Measurements from ENCODE around the gene PNLIPRP1. TPM values are rescaled to one million over a fixed set of nuclear protein-coding genes. Genes with fewer than 3 reads are reported as not detected.

Gene PNLIPRP1
- total RNA-seq, 1 experiment from 2014 or later = 1.6 TPM

GRCh38 chr10:116656044-116656443 lies 65.3 kb downstream of the PNLIPRP1 start:
- Histone ChIP-seq H3K9me3 (ENCODE audit: control insufficient read depth in 1 of 2, insufficient read depth in 1 of 2, low read depth in 1 of 2, low read length in 2 of 2) (no peaks in the 10 kb centered on the region), H3K79me2 (ENCODE audit: insufficient read depth, low read length) (no peaks in the 10 kb centered on the region), H3K4me1 (ENCODE audit: control insufficient read depth in 1 of 2, insufficient read depth in 2 of 2, low read length in 2 of 2) (no peaks in the 10 kb centered on the region), H3K27me3 (ENCODE audit: insufficient read depth, low read length) (0 out of 2 replicates have a peak, but pooled peaks cover 12% of the 10 kb centered on the region), H3K4me2 (ENCODE audit: low read length) (no peak overlapping the region), H3K9me2 (ENCODE audit: insufficient read depth) (no peaks in the 10 kb centered on the region), H3K9ac (ENCODE audit: low read length) (no peak overlapping the region), H3K36me3 (ENCODE audit: control insufficient read depth in 1 of 2, insufficient read depth in 2 of 2, low read length in 2 of 2) (no peaks in the 10 kb centered on the region), H3K27ac (ENCODE audit: low read depth, low read length) (no peak overlapping the region), H4K20me1 (ENCODE audit: insufficient read depth) (no peaks in the 10 kb centered on the region), H2AFZ (ENCODE audit: low read depth, low read length, poor library complexity, severe bottlenecking) (no peak overlapping the region), H3K4me3 (replicated peaks in 1 of 2; ENCODE audit: low read depth in 1 of 2, low read length in 2 of 2) (no peak overlapping the region)
- DNase-seq (ENCODE audit: low read depth, low spot score) (no peak), ATAC-seq (no peak)
- ChIA-PET POLR2A (no interaction called here), RAD21 (ENCODE audit: low non-redundant PET in 1 of 2, low total read pairs in 2 of 2, uncharacterized antibody in 2 of 2, unreplicated experiment in 2 of 2) (no interaction called here), CTCF (no interaction called here)
- TF ChIP-seq ZBTB33 (IDR thresholded peaks at IDR 0.05; ENCODE audit: extremely low read depth, insufficient replicate concordance, low read length) = no peak
- no peak for TF ChIP-seq YY1 (IDR thresholded peaks at IDR 0.05; ENCODE audit: extremely low read depth, insufficient replicate concordance, low read depth, low read length)
- TF ChIP-seq FOSL1 (IDR thresholded peaks at IDR 0.05; ENCODE audit: low read depth) = no peak
- no peak for TF ChIP-seq SIN3A (IDR thresholded peaks at IDR 0.05; ENCODE audit: low read depth)
- TF ChIP-seq MAX (IDR thresholded peaks at IDR 0.05) = no peak
- no peak for TF ChIP-seq ATF3 (IDR thresholded peaks at IDR 0.05)
- no peak for TF ChIP-seq ZNF274 (IDR thresholded peaks at IDR 0.05; ENCODE audit: low read depth, low read length)
- TF ChIP-seq CBX3 (IDR thresholded peaks at IDR 0.05; ENCODE audit: low read depth) = no peak
- no TSS peak for BruUV-seq (replicated peaks)
- intact Hi-C loops (cut with micrococcal nuclease) = no loop called here
